Loucy (cell line): ENCODE results near the gene CEP170.

Experiments
- H2AFZ ChIP-seq: fragments of 200-600 bp; sonication (generic); 2 replicates; pipeline ENCODE4 v1.6.0; 2016; ENCODE audit warnings: antibody characterized with exemption, mild to moderate bottlenecking, low read length, moderate library complexity
- H3F3A ChIP-seq: fragments of 200-600 bp; 2 replicates; pipeline ENCODE4 v1.6.0; 2016; ENCODE audit warnings: antibody characterized with exemption, low read depth, mild to moderate bottlenecking
- H3K27me3 ChIP-seq: fragments of 200-600 bp; sonication (generic); 2 replicates; pipeline ENCODE4 v1.6.1; 2014; ENCODE audit warnings: low read length, mild to moderate bottlenecking; ENCODE audit not compliant: insufficient read depth, poor library complexity, severe bottlenecking
- H3K36me3 ChIP-seq: fragments of 200-600 bp; sonication (generic); 2 replicates; pipeline ENCODE4 v1.6.1; 2016; ENCODE audit warnings: low read length; ENCODE audit not compliant: insufficient read depth
- H3K4me1 ChIP-seq: fragments of 200-600 bp; sonication (generic); 2 replicates; pipeline ENCODE4 v1.5.1; 2014; ENCODE audit warnings: low read length, mild to moderate bottlenecking; ENCODE audit not compliant: insufficient read depth, poor library complexity, severe bottlenecking
- H3K4me2 ChIP-seq: fragments of 200-600 bp; sonication (generic); 2 replicates; pipeline ENCODE4 v1.6.0; 2014; ENCODE audit warnings: antibody characterized with exemption, low read length, low read depth, mild to moderate bottlenecking; ENCODE audit not compliant: poor library complexity, severe bottlenecking
- H3K4me3 ChIP-seq: fragments of 200-600 bp; sonication (generic); 2 replicates; pipeline ENCODE4 v1.5.1; 2014; ENCODE audit warnings: low read length, mild to moderate bottlenecking, mixed read lengths; ENCODE audit not compliant: poor library complexity, severe bottlenecking
- H3K79me2 ChIP-seq: fragments of 200-600 bp; sonication (generic); 2 replicates; pipeline ENCODE4 v1.6.1; 2014; ENCODE audit warnings: low read length; ENCODE audit not compliant: insufficient read depth
- H3K9ac ChIP-seq: fragments of 200-600 bp; sonication (generic); 2 replicates; pipeline ENCODE4 v1.6.0; 2014; ENCODE audit warnings: mild to moderate bottlenecking, low read depth, low read length, moderate library complexity; ENCODE audit not compliant: poor library complexity, severe bottlenecking
- H3K9me2 ChIP-seq: fragments of 200-600 bp; sonication (generic); replicated peaks from 2 replicates; pipeline ENCODE4 v1.6.1; 2016; ENCODE audit warnings: low read depth, low read length, mixed read lengths
- H3K9me3 ChIP-seq: fragments of 200-600 bp; sonication (generic); 2 replicates; pipeline ENCODE4 v1.6.1; 2014; ENCODE audit warnings: mild to moderate bottlenecking, antibody characterized with exemption, low read length, low read depth; ENCODE audit not compliant: insufficient read depth
- H4K20me1 ChIP-seq: fragments of 200-600 bp; sonication (generic); 2 replicates; pipeline ENCODE4 v1.6.0; 2014; ENCODE audit warnings: antibody characterized with exemption, low read length, mild to moderate bottlenecking; ENCODE audit not compliant: insufficient read depth, poor library complexity, severe bottlenecking
- CTCF ChIP-seq: fragments of 200-600 bp; sonication (generic); conservative IDR thresholded peaks from 2 replicates; pipeline ENCODE4 v1.5.1; 2014; ENCODE audit warnings: mild to moderate bottlenecking, antibody characterized with exemption, low read length
- EZH2phosphoT487 ChIP-seq: fragments of 200-600 bp; IDR thresholded peaks from 2 replicates; pipeline ENCODE4 v1.6.1; 2018; ENCODE audit warnings: antibody characterized with exemption, mild to moderate bottlenecking, moderate library complexity, borderline replicate concordance

Gene CEP170

GRCh38 chr1:243291292-243291691 is 36.2 kb upstream of the CEP170 start:
- Histone ChIP-seq H3F3A (0 out of 2 replicates have a peak, but pooled peaks cover 2% of the 10 kb centered on the region), H3K4me2 (no peak overlapping the region)
- TF ChIP-seq CTCF (no peak), EZH2phosphoT487 (no peak)

GRCh38 chr1:243288062-243288461 is 33.0 kb upstream of the CEP170 start:
- Histone ChIP-seq H3F3A (0 out of 2 replicates have a peak, but pooled peaks cover 3% of the 10 kb centered on the region), H3K9me2 (no peaks in the 10 kb centered on the region), H3K79me2 (no peaks in the 10 kb centered on the region), H3K9ac (no peak overlapping the region), H3K4me2 (no peak overlapping the region), H3K4me3 (no peak overlapping the region), H3K36me3 (peaks cover 28% of the 10 kb centered on the region), H4K20me1 (no peaks in the 10 kb centered on the region), H3K9me3 (no peaks in the 10 kb centered on the region), H3K27me3 (no peaks in the 10 kb centered on the region), H3K4me1 (peaks cover 12% of the 10 kb centered on the region), H2AFZ (no peak overlapping the region)
- no peak for TF ChIP-seq CTCF
- no peak for TF ChIP-seq EZH2phosphoT487

More at GRCh38 chr1:243291292-243291691, 36.2 kb upstream of the CEP170 start:
- Histone ChIP-seq H3K36me3 (peaks cover 27% of the 10 kb centered on the region), H3K9me3 (no peaks in the 10 kb centered on the region), H3K27me3 (no peaks in the 10 kb centered on the region), H3K4me3 (no peak overlapping the region), H4K20me1 (no peaks in the 10 kb centered on the region), H3K9me2 (no peaks in the 10 kb centered on the region), H2AFZ (no peak overlapping the region), H3K4me1 (peaks cover 12% of the 10 kb centered on the region), H3K79me2 (no peaks in the 10 kb centered on the region), H3K9ac (no peak overlapping the region)

GRCh38 chr1:243287652-243288051 is 32.6 kb upstream of the CEP170 start:
- no peak overlapping the region for H3K4me3 ChIP-seq
- H4K20me1 ChIP-seq = no peaks in the 10 kb centered on the region
- no peaks in the 10 kb centered on the region for H3K9me3 ChIP-seq
- H3K36me3 ChIP-seq = peaks cover 25% of the 10 kb centered on the region
- H3K4me1 ChIP-seq = peaks cover 12% of the 10 kb centered on the region
- H3K9me2 ChIP-seq = no peaks in the 10 kb centered on the region
- no peaks in the 10 kb centered on the region for H3K79me2 ChIP-seq
- H3F3A ChIP-seq = 0 out of 2 replicates have a peak, but pooled peaks cover 3% of the 10 kb centered on the region
- TF ChIP-seq CTCF (no peak), EZH2phosphoT487 (no peak)
- H3K9ac ChIP-seq = no peak overlapping the region
- H2AFZ ChIP-seq = no peak overlapping the region
- no peak overlapping the region for H3K4me2 ChIP-seq
- no peaks in the 10 kb centered on the region for H3K27me3 ChIP-seq
